Measurements from ENCODE around the gene DNAJB13. TPM values are rescaled to one million over a fixed set of nuclear protein-coding genes. Genes with fewer than 3 reads are reported as not detected.

DNAJB13 gene
- total and polyA plus RNA-seq, 10 of the 15 experiments (the other 5 are each of a cell fraction or from before 2014, with no cell fraction given), result 0.07 to 0.76 (median 0.15) TPM; not detected in 7

- TF ChIP-seq STAT1 (conservative IDR thresholded peaks at IDR 0.05) (no peak), MTA2 (IDR thresholded peaks at IDR 0.05; ENCODE audit: low read depth) (no peak), CREB1 (IDR thresholded peaks at IDR 0.05; ENCODE audit: low read depth) (no peak), SMAD1 (IDR thresholded peaks at IDR 0.05; ENCODE audit: low read depth, partially characterized antibody) (no peak), NFYB (IDR thresholded peaks at IDR 0.05; ENCODE audit: insufficient read depth, low read depth, low read length) (no peak), ZZZ3 (IDR thresholded peaks at IDR 0.05; ENCODE audit: control insufficient read depth, insufficient read length, low read depth) (no peak), YBX1 (IDR thresholded peaks at IDR 0.05) (no peak), BACH1 (IDR thresholded peaks at IDR 0.05; ENCODE audit: borderline replicate concordance) (no peak), MTA3 (IDR thresholded peaks at IDR 0.05; ENCODE audit: borderline replicate concordance, low read length) (no peak), HSF1 (IDR thresholded peaks at IDR 0.05; ENCODE audit: low read depth, low read length) (no peak)
Observed at GRCh38 chr11:74005721-74006517, 55.1 kb downstream of the DNAJB13 start (continued).

- no peak for DNase-seq (ENCODE audit: low read depth, low spot score)
- no peak overlapping the region for H3K9ac ChIP-seq (ENCODE audit: control insufficient read depth, insufficient read depth, low read length)
- peaks cover 19% of the 10 kb centered on the region for H3K4me1 ChIP-seq (ENCODE audit: control insufficient read depth, insufficient read depth, low read length)
- no peaks in the 10 kb centered on the region for H3K9me3 ChIP-seq (replicated peaks; ENCODE audit: control insufficient read depth, insufficient read depth, low read length)
- no peak for ATAC-seq
- ChIA-PET SMC1A (ENCODE audit: uncharacterized antibody, unreplicated experiment) (no interaction called here), RAD21 (ENCODE audit: unreplicated experiment) (no interaction called here), POLR2A (interaction anchor here (1.0 kb wide), 1 partner anchor 10 kb away, joined by 4 read pairs; no protein-coding TSS in a partner anchor), CTCF (interaction anchor here (1.9 kb wide), 1 partner anchor 41 kb away, joined by 5 read pairs; no protein-coding TSS in a partner anchor)
- no TSS peak for BruUV-seq (replicated peaks)
- H3K36me3 ChIP-seq (ENCODE audit: control insufficient read depth in 2 of 2, insufficient read depth in 2 of 2, low read length in 1 of 2), result no peaks in the 10 kb centered on the region; a peak in 2 of 4 replicates
- no peak overlapping the region for H3K4me3 ChIP-seq
- intact Hi-C loops (cut with micrococcal nuclease; ENCODE audit: unreplicated experiment), result no loop called here
- H3K27me3 ChIP-seq (replicated peaks in 1 of 2; ENCODE audit: control insufficient read depth in 2 of 2, insufficient read depth in 2 of 2, low read length in 1 of 2), result no peaks in the 10 kb centered on the region
- H3K79me2 ChIP-seq (ENCODE audit: control insufficient read depth, insufficient read depth, low read length), result no peaks in the 10 kb centered on the region
- 78% methylated on average over 7 of the region's 7 CpGs for WGBS (ENCODE audit: insufficient coverage, insufficient replicate concordance, low lambda C conversion rate, missing lambda C conversion rate)
- no peak overlapping the region for H3K4me2 ChIP-seq (ENCODE audit: control insufficient read depth, insufficient read depth)
- H2AFZ ChIP-seq (ENCODE audit: control insufficient read depth, low read depth, low read length), result no peak overlapping the region
- no peak for FAIRE-seq
- in situ Hi-C loops (cut with MboI), result no loop called here
- H4K20me1 ChIP-seq (ENCODE audit: control insufficient read depth, insufficient read depth), result no peaks in the 10 kb centered on the region
- no peak overlapping the region for H3K27ac ChIP-seq (ENCODE audit: control insufficient read depth, insufficient read depth)
- no peak for TF ChIP-seq MEF2A (IDR thresholded peaks at IDR 0.05; ENCODE audit: insufficient read depth, low read depth, low read length)
- no peak for TF ChIP-seq BRCA1 (IDR thresholded peaks at IDR 0.05; ENCODE audit: low read depth, low read length)
- no peak for TF ChIP-seq HDAC2 (IDR thresholded peaks at IDR 0.05)
- no peak for TF ChIP-seq CEBPB (IDR thresholded peaks at IDR 0.05; ENCODE audit: borderline replicate concordance in 1 of 2, low read depth in 2 of 2, low read length in 2 of 2)
- TF ChIP-seq SUZ12 (IDR thresholded peaks at IDR 0.05; ENCODE audit: unreplicated experiment), result no peak
- TF ChIP-seq NFXL1 (IDR thresholded peaks at IDR 0.05; ENCODE audit: borderline replicate concordance), result no peak
- no peak for TF ChIP-seq MAX (IDR thresholded peaks at IDR 0.05; ENCODE audit: low read depth, low read length)
- TF ChIP-seq ZZZ3 (IDR thresholded peaks at IDR 0.05; ENCODE audit: control insufficient read depth, insufficient read length, low read depth), result no peak
- no peak for TF ChIP-seq SP1 (IDR thresholded peaks at IDR 0.05; ENCODE audit: low read depth, low read length)
- TF ChIP-seq SPI1 (IDR thresholded peaks at IDR 0.05; ENCODE audit: borderline replicate concordance, insufficient read depth, low read depth, low read length), result no peak
- TF ChIP-seq ZNF622 (IDR thresholded peaks at IDR 0.05), result no peak
Observed at GRCh38 chr11:74006743-74007304, 56.0 kb downstream of the DNAJB13 start.

All from GM12878 (cell line).